IMR-90 (cell line): ENCODE measurements around the gene SIM2. TPM values are rescaled to one million over a fixed set of nuclear protein-coding genes. Genes with fewer than 3 reads are reported as not detected.

Experiments used
- ATAC-seq: fragments of 200-7000 bp; cut with Tn5 transposase; 2 replicates; pipeline ENCODE4 v1.9.1; 2020; ENCODE audit warnings: low read depth, mild to moderate bottlenecking, moderate library complexity
- BruUV-seq: library from RNA; stranded (reverse); fragments of 400-500 nt; replicated peaks from 2 replicates; lab custom pipeline; 2021; lab: Mats Ljungman, UMichigan
- CTCF ChIA-PET: fragments of 300-600 bp; formaldehyde crosslinking; extraction: SDS; loops from one replicate; lab custom pipeline; 2021; ENCODE audit warnings: antibody characterized with exemption; lab: Yijun Ruan, JAX
- POLR2A ChIA-PET: fragments of 300-600 bp; sonication (Branson Sonifier 250); formaldehyde crosslinking; loops from one replicate; lab custom pipeline; 2022; ENCODE audit warnings: antibody characterized with exemption; ENCODE audit not compliant: unreplicated experiment; lab: Charles Lee
- DNase-seq: peaks from one replicate; pipeline ENCODE4 v3.0.0; 2013
- H2AFZ ChIP-seq: replicated peaks from 2 replicates; pipeline ENCODE3; 2013; ENCODE audit warnings: low read length, mild to moderate bottlenecking; ENCODE audit not compliant: poor library complexity
- H2AK5ac ChIP-seq: 2 replicates; pipeline ENCODE4 v1.6.1; 2013; ENCODE audit warnings: low read depth, low read length, inconsistent platforms
- H2AK9ac ChIP-seq: replicated peaks from 2 replicates; pipeline ENCODE3; 2013; ENCODE audit warnings: mild to moderate bottlenecking, low read depth, low read length, moderate library complexity; ENCODE audit not compliant: poor library complexity
- H2BK120ac ChIP-seq: 2 replicates; pipeline ENCODE4 v1.6.1; 2013; ENCODE audit warnings: low read depth, low read length, inconsistent platforms
- H2BK15ac ChIP-seq: 3 replicates; pipeline ENCODE4 v1.6.1; 2013; ENCODE audit warnings: low read depth, low read length, inconsistent platforms
- H2BK20ac ChIP-seq: 2 replicates; pipeline ENCODE4 v1.6.1; 2013; ENCODE audit warnings: low read depth, mild to moderate bottlenecking, inconsistent platforms, low read length, moderate library complexity
- H2BK5ac ChIP-seq: 2 replicates; pipeline ENCODE4 v1.6.1; 2013; ENCODE audit warnings: mild to moderate bottlenecking, low read depth, low read length, inconsistent platforms; ENCODE audit not compliant: poor library complexity, severe bottlenecking
- H3K14ac ChIP-seq: replicated peaks from 2 replicates; pipeline ENCODE4 v1.6.1; 2013; ENCODE audit warnings: low read depth, low read length, inconsistent platforms
- H3K18ac ChIP-seq: 2 replicates; pipeline ENCODE4 v1.6.1; 2013; ENCODE audit warnings: low read depth, low read length, control low read depth
- H3K23ac ChIP-seq: 2 replicates; pipeline ENCODE4 v1.6.1; 2013; ENCODE audit warnings: low read depth, low read length, inconsistent platforms
- H3K27ac ChIP-seq: 2 replicates; pipeline ENCODE4 v1.5.1; 2013; ENCODE audit warnings: mild to moderate bottlenecking, control low read depth, low read length; ENCODE audit not compliant: insufficient read depth
- H3K27me3 ChIP-seq: 2 replicates; pipeline ENCODE4 v1.6.1; 2013; ENCODE audit warnings: low read length; ENCODE audit not compliant: control insufficient read depth, insufficient read depth
- H3K36me3 ChIP-seq: 2 replicates; pipeline ENCODE4 v1.6.1; 2013; ENCODE audit warnings: low read length, mixed read lengths; ENCODE audit not compliant: control insufficient read depth, insufficient read depth
- H3K4ac ChIP-seq: 2 replicates; pipeline ENCODE4 v1.6.1; 2013; ENCODE audit warnings: low read depth, low read length, inconsistent platforms
- H3K4me1 ChIP-seq: 2 replicates; pipeline ENCODE4 v1.6.1; 2013; ENCODE audit warnings: low read length, mixed read lengths; ENCODE audit not compliant: control insufficient read depth, insufficient read depth
- H3K4me2 ChIP-seq: 2 replicates; pipeline ENCODE4 v1.6.1; 2013; ENCODE audit warnings: low read depth, mild to moderate bottlenecking, control low read depth, low read length, moderate library complexity
- H3K4me3 ChIP-seq: 2 replicates; pipeline ENCODE4 v1.5.1; 2013; ENCODE audit warnings: low read depth, mild to moderate bottlenecking, control low read depth, low read length, moderate library complexity; ENCODE audit not compliant: insufficient read depth
- H3K56ac ChIP-seq: 2 replicates; pipeline ENCODE4 v1.6.1; 2013; ENCODE audit warnings: low read length, inconsistent platforms; ENCODE audit not compliant: insufficient read depth; ENCODE audit errors: extremely low read depth
- H3K79me1 ChIP-seq, 2 experiments: 2 replicates each; pipeline ENCODE4 v1.6.1; 2013; ENCODE audit warnings: low read length in 2 of 2, inconsistent platforms in 1 of 2, low read depth in 1 of 2
- H3K9ac ChIP-seq: 2 replicates; pipeline ENCODE4 v1.6.1; 2013; ENCODE audit warnings: low read depth, low read length, control low read depth
- H3K9me1 ChIP-seq: 2 replicates; pipeline ENCODE4 v1.6.1; 2013; ENCODE audit warnings: low read length, inconsistent platforms; ENCODE audit not compliant: insufficient read depth
- H3K9me3 ChIP-seq: 2 replicates; pipeline ENCODE4 v1.6.1; 2013; ENCODE audit warnings: low read length; ENCODE audit not compliant: control insufficient read depth, insufficient read depth
- H4K20me1 ChIP-seq: 2 replicates; pipeline ENCODE4 v1.6.1; 2013; ENCODE audit warnings: low read length, inconsistent platforms; ENCODE audit not compliant: insufficient read depth
- H4K5ac ChIP-seq: 2 replicates; pipeline ENCODE4 v1.6.1; 2013; ENCODE audit warnings: mild to moderate bottlenecking, low read depth, low read length, control low read depth
- H4K8ac ChIP-seq, 2 experiments: 2 replicates each; pipeline ENCODE4 v1.6.1; 2013; ENCODE audit warnings: low read depth in 2 of 2, low read length in 2 of 2, control low read depth in 1 of 2, inconsistent platforms in 1 of 2
- H4K91ac ChIP-seq: 2 replicates; pipeline ENCODE4 v1.6.1; 2013; ENCODE audit warnings: low read depth, low read length, inconsistent platforms; ENCODE audit not compliant: insufficient read depth
- WGBS, 2 experiments: methylation state at CpG; one replicate each; pipeline versions ENCODE4 v1.1.5 to v1.1.7; 2013; ENCODE audit warnings: missing lambda C conversion rate in 2 of 2; ENCODE audit not compliant: insufficient read length in 1 of 2; ENCODE audit errors: extremely low coverage in 2 of 2; 5-methylcytosine and 5-hydroxymethylcytosine counted together
- dilution Hi-C: fragments of 300-500 bp; cut with HindIII; formaldehyde crosslinking; loops from one replicate; pipeline ENCODE4 v1.14.3; 2018; ENCODE audit warnings: low sequenced_read_pairs; ENCODE audit not compliant: unreplicated experiment
- in situ Hi-C: fragments of 300-500 bp; cut with MboI; formaldehyde crosslinking; loops from 3 replicates; pipeline ENCODE4 v1.14.3; 2019; ENCODE audit warnings: low sequenced_read_pairs, inconsistent platforms, mixed read lengths
- intact Hi-C: fragments of 100-400 bp; cut with micrococcal nuclease; formaldehyde crosslinking; loops from 2 replicates; pipeline ENCODE4 v1.10.0; 2022
- polyA plus RNA-seq, 3 experiments: library from polyadenylated mRNA; depleted of rRNA; stranded (reverse); fragments of >200 nt; gene quantifications; 2 replicates each; pipeline ENCODE4 v1.2.3, GENCODE V29; 2012; ENCODE audit warnings: low replicate concordance in 1 of 3
- total RNA-seq: library from RNA; depleted of rRNA; stranded (reverse); fragments of >200 nt; gene quantifications from 2 replicates; pipeline ENCODE4 v1.2.3, GENCODE V29; 2012
- TF ChIP-seq, protein P1 (sequence below): fragments of 150-350 bp; IDR thresholded peaks from 2 replicates; pipeline ENCODE4 v1.6.1; 2017; ENCODE audit warnings: mild to moderate bottlenecking, antibody characterized with exemption, low read length, low read depth
- TF ChIP-seq, protein P2 (sequence below): conservative IDR thresholded peaks from 2 replicates; pipeline ENCODE4 v1.5.1; 2012; ENCODE audit warnings: mild to moderate bottlenecking, low read depth, low read length, improper control_type of control experiment

The SIM2 gene
- total and polyA plus RNA-seq, 2 of the 4 experiments (the other 2 are of a cell fraction) = 2.2 to 7.5 TPM

DNA sequence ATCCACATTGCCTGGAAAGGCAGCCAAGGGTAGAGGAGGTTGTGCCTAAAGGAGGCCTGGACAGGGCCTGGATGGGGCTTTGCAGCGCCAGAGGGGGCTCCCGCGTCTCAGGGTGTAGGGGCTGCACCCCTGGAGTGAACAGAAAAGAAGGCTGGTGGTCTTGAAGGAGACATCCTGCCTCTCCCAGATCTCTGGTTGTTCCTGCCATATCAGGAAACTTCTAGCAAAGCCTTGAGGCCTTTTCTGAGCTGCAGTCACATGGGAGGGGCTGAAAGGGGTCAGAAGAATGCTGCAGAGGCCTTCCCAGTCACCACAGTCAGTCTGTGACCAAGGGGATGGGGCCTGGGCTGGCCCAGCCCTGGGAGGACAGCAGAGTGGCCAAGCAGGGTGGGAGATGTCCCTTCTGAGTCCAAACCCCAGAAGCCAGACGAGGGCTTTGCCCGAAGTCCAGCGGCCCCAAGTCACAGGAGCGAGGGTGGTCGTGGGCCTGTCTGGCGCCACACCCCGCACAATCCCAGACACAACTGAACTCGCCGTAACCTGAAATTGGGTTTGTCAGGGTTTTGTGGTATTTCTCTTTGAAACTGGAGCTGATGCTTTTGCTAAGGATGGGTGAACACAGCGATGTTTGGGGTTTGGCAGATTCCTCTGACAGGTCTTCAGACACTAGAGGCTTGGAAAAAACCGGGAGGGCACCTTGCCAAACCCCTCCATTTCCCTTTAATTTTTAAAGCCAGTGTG, 29.6 kb downstream of the SIM2 start:
- in situ Hi-C loops = no loop called here
- H4K8ac ChIP-seq = no peak overlapping the region
- no CpG with 5 or more reads among the region's 14 CpGs for WGBS, 2 experiments
- H3K27ac ChIP-seq = no peak overlapping the region
- H3K9me3 ChIP-seq = no peaks in the 10 kb centered on the region
- no peaks in the 10 kb centered on the region for H3K4me1 ChIP-seq
- H3K18ac ChIP-seq = no peak overlapping the region
- DNase-seq (no peak), ATAC-seq (no peak)
- no peak overlapping the region for H3K56ac ChIP-seq
- no peak overlapping the region for H3K4me2 ChIP-seq
- no peak overlapping the region for H2AK5ac ChIP-seq
- dilution Hi-C loops = no loop called here
- no peak overlapping the region for H4K5ac ChIP-seq
- H4K20me1 ChIP-seq = no peaks in the 10 kb centered on the region
- H3K4me3 ChIP-seq = no peak overlapping the region
- no peak overlapping the region for H2BK120ac ChIP-seq
- H3K36me3 ChIP-seq = no peaks in the 10 kb centered on the region
- H2BK20ac ChIP-seq = no peak overlapping the region
- no peak overlapping the region for H2BK15ac ChIP-seq
- no peak overlapping the region for H2AFZ ChIP-seq
- H3K23ac ChIP-seq = no peak overlapping the region
- H3K9ac ChIP-seq = no peak overlapping the region
- peaks cover 47% of the 10 kb centered on the region for H3K27me3 ChIP-seq
- H4K91ac ChIP-seq = no peak overlapping the region
- peaks cover 0 to 4% of the 10 kb centered on the region in 2 experiments; a peak in 1 of 4 replicates for H3K79me1 ChIP-seq
- no peak overlapping the region for H3K4ac ChIP-seq
- ChIA-PET POLR2A (no interaction called here), CTCF (no interaction called here)
- no peak overlapping the region for H2AK9ac ChIP-seq
- H2BK5ac ChIP-seq = no peak overlapping the region
- no peak overlapping the region for H3K14ac ChIP-seq
- BruUV-seq = no TSS peak
- H3K9me1 ChIP-seq = no peaks in the 10 kb centered on the region; the same call in 1 of the 2 replicates
- TF ChIP-seq, protein P1, sequence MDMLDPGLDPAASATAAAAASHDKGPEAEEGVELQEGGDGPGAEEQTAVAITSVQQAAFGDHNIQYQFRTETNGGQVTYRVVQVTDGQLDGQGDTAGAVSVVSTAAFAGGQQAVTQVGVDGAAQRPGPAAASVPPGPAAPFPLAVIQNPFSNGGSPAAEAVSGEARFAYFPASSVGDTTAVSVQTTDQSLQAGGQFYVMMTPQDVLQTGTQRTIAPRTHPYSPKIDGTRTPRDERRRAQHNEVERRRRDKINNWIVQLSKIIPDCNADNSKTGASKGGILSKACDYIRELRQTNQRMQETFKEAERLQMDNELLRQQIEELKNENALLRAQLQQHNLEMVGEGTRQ = no peak
- TF ChIP-seq, protein P2, sequence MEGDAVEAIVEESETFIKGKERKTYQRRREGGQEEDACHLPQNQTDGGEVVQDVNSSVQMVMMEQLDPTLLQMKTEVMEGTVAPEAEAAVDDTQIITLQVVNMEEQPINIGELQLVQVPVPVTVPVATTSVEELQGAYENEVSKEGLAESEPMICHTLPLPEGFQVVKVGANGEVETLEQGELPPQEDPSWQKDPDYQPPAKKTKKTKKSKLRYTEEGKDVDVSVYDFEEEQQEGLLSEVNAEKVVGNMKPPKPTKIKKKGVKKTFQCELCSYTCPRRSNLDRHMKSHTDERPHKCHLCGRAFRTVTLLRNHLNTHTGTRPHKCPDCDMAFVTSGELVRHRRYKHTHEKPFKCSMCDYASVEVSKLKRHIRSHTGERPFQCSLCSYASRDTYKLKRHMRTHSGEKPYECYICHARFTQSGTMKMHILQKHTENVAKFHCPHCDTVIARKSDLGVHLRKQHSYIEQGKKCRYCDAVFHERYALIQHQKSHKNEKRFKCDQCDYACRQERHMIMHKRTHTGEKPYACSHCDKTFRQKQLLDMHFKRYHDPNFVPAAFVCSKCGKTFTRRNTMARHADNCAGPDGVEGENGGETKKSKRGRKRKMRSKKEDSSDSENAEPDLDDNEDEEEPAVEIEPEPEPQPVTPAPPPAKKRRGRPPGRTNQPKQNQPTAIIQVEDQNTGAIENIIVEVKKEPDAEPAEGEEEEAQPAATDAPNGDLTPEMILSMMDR = no peak
- intact Hi-C loops = no loop called here
